Stimulated activated CD4-positive, alpha-beta T cell treated with anti-CD3 and anti-CD28 coated beads, Interleukin-1b, Interleukin-23, amount 100 ng/mL, for 24 hours (primary cell): Measurements from ENCODE around the gene TRPC6.
"Not testable (repeated sequence)": the region's sequence is repeated elsewhere in the genome, so short reads cannot be mapped to it uniquely, and the experiment has no call there.

ENCODE experiments used
- DNase-seq, 4 experiments: peaks; one replicate each; pipeline ENCODE4 v3.0.0-alpha.2; 2020; ENCODE audit warnings: low read depth in 4 of 4, low spot score in 1 of 4

TRPC6 gene

DNA sequence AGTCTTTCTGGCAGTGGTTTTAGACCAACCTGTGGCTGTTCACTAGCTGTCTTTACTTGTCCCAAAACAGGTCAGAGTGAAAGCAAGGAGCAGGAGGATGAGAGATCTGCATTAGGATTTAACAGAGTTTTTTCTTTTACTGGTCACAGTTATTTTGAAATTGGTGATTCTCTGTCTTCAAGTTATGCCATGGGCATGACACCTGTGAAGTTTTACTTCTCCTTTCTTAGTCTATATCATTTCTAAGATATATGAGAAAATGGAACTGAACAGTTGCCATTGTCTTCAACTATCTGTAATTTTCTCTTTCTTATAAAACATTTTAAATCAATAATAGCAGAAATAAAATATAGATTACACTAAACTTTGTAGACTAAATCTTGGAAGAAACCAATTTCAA lies 60.6 kb downstream of the TRPC6 start:
- DNase-seq, result no peak

DNA sequence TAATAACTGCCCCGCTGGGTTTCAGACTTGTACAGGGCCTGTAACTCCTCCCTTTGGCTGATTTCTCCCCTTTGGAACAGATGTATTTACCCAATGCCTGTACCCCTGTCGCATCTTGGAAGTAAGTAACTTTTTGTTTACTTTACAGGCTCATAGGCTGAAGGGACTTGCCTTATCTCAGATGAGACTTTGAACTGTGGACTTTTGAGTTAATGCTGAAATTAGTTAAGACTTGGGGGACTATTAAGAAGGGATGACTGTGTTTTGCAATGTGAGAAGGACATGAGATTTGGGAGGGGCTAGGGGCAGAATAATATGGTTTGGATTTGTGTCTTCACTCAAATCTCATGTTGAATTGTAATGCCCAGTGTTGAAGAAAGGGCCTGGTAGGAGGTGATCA lies 62.0 kb downstream of the TRPC6 start:
- DNase-seq, result no peak

DNA sequence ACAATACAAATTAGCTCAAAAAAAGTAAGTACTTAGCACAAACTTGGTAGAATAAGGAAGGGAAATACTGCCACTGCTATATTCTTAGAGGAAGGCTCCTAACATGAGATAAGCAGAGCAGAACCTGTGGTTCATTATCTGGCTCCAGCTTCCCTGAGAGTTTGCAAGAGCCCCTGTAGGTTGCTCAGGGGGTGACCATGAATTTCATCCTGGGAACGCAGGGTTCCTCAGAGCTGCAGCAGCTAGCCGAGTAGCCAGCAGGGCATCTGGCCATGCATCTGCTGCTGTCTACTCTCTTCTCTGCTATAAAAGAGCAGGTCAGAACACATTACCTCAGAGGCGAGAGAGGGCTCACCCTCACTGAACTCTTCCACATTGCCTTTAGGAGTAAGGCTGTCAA lies 67.3 kb downstream of the TRPC6 start:
- DNase-seq, result no peak

GRCh38 chr11:101511065-101511464 lies 72.7 kb downstream of the TRPC6 start:
- DNase-seq, result no peak

DNA sequence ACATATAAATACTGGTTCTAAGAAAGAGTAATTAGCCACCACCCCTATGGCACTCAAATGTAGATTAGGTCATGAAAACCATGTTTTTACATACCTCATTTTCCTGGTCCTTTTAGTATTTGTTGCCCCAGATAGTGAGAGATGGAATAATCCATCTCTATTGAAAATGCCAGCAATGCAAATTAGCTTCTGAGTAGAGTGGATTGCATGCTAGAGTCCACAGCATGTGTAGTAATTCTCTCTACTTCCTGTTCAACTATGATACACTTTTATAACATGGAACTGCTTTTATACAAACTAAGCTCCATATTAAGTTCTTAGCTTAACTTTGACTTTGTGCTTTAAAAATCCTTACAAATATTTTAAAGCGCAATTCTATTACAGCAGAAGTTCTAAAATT lies 73.2 kb downstream of the TRPC6 start:
- no peak for DNase-seq

DNA sequence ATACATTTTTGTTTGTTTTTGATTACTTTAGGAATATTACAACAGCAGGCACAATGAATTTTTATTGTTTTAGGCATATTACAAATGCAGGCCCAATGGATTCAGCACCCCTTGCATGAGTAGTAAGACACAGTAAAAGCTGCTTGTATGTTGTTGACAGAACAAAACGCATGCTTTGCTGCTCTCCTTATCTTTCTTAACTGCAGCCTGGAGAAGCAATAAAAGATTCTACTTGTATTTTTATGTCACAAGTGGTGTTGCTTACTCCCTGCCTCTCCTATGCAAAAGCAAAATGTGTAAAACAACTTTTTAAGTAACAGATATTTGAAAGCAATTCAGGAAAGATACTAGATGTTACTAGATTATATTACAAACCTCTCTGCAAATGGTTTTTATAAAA lies 73.9 kb downstream of the TRPC6 start:
- DNase-seq, result no peak

- no peak for DNase-seq
Measured at GRCh38 chr11:101508370-101508769, 75.4 kb downstream of the TRPC6 start.

- DNase-seq, result no peak
Measured at GRCh38 chr11:101498891-101499290, 84.9 kb downstream of the TRPC6 start.

GRCh38 chr11:101497291-101497690 lies 86.5 kb downstream of the TRPC6 start:
- DNase-seq, result no peak

DNA sequence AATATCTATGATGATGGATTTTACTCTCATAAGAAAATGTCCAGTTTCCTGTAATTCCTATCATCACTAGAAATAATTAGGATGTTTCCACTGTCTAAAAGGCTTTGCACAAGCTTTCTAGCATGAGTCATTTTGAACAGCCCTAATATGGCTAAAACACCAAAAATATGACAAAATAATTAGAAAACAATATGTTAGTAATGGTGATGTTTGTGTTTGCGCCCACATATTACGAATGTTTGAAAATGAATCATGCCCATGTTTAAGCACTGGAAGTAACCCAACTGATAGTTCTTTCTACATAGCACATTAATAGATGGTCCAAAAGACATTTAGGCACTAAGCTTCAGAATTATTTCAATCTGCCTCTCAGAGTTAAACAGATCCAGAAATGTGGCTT lies 96.0 kb downstream of the TRPC6 start:
- DNase-seq, result no peak

DNA sequence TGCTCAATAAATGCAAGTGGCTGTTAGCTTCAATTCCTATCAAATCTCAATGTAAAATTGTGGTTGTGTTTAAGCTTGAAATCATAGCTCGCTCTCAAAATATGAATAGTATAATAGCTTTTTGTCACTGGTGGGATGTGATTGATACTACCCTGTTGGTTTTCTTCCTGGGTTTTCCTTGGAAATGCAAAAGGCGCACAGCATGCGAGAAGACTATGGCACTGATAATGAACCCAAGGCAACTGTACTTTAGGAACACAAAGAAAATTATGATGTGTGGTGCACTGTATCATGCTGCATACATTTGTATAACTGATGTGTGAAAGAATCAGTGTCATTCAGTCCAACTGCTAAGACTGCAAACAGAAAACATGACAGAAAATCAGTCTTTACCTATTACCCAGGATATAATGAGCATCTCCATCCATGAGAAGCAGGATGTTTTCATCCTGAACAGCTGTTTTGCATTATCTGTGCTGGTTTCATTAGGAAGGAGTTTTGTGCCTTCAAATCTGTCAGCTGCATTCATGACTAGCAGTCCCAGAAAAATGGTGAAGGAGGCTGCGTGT lies 101.2 kb downstream of the TRPC6 start:
- no peak for DNase-seq

- DNase-seq, result no peak
Measured at GRCh38 chr11:101478587-101479369, 105.0 kb downstream of the TRPC6 start.

DNA sequence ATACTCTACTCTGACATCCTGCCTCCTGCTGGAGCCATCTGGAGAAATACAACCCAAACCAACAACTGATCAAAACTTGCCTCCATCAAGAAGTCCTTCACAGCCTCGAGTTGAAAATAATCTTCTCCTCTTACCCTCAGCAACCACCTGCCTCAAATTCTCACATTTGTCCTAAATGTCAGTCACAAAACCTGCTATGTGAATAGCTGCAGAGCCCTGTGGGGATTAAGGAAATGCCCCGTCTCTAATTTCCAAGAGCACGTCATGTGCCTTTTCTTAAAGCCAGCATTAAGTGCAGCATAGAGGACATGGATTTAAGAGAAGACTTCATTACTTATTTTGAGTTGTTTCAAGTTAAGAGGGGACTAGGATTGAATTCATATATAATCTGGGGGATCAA lies 105.9 kb downstream of the TRPC6 start:
- no peak for DNase-seq

DNA sequence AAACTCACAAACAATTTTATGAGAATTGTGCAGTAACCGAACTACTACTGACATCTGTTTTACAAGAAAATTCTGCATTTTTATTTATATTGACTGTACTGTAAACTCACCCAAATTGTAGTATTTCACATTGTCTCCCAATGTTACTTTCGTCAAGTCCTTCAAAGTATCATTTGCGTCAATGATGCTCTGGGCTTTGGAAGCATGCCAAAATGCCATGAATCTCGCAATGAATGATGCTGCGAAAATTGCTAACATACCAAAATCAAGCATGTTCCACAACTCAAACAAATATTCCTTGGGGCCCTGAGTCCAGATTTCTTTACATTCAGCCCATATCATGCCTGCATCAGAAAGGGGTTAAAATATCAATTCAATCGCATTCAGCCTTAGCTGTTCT lies 107.6 kb downstream of the TRPC6 start:
- no peak for DNase-seq

DNA sequence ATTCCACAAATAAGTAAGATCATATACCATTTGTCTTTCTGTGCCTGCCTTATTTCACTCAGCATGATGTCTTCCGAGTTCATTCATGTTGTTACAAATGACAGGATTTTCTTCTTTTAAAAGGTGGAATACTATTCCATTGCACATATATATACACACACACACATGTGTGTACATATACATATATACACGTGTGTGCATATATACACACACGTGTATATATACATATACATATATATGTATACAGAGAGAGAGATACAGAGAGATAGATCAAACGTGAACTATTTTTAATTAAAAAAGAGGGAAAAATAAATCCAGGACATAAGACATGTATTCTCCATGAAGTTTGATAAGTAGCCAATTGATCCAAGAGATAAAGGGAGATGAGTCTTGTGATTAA lies 108.1 kb downstream of the TRPC6 start:
- no peak for DNase-seq

GRCh38 chr11:101474666-101475065 lies 109.1 kb downstream of the TRPC6 start:
- no peak for DNase-seq

DNA sequence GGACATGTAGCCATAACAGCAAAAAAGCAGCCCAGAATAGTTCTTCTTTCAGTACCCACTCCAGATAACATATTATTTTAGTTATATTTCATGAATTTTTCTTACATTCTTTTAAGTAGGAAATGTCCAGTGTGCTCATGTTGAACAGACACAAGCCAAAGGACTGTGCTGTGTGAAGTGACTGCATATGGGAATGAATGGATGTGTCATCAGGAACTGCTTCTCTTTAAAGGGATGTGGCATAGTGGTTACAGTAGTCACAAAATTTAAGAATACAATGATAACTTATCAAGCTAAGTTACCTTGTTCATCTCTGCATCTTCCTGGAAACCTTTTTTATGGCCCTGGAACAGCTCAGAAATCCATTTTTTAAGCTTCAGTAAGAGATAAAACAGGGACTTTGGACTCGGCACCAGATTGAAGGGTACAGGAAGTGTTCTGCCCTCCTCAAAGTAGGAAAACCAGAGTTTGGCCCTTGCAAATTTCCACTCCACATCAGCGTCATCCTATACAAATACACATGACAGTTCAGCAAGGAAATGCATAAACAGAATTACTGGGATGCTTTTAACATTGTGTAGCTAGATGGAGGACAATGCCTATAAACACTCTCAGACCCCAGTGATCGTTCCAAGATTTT lies 112.8 kb downstream of the TRPC6 start:
- DNase-seq, result no peak

DNA sequence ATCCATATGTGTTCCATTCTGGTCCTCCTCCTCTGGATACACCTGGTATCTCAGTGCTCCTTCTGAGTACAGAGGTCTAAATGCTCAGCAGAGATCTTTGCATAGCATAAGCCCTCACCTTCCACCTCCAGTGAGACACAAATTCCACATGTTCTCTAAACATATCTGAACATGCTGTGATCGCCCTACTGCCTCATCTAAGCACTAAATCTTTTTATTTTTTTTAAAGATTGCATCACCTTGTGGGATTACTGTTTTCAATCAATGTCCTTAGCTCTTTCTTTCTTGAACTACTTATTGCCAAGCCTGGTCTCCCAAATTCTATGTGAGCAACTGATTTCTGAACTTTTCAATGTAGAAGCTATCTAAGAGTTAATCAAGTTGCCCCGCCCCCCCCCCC lies 113.4 kb downstream of the TRPC6 start:
- DNase-seq, result no peak

- DNase-seq, result no peak
Measured at GRCh38 chr11:101466352-101466751, 117.5 kb downstream of the TRPC6 start.

GRCh38 chr11:101464388-101464787 lies 119.4 kb downstream of the TRPC6 start:
- not testable (repeated sequence) for DNase-seq

GRCh38 chr11:101459020-101459419 lies 124.8 kb downstream of the TRPC6 start:
- DNase-seq, result no peak

DNA sequence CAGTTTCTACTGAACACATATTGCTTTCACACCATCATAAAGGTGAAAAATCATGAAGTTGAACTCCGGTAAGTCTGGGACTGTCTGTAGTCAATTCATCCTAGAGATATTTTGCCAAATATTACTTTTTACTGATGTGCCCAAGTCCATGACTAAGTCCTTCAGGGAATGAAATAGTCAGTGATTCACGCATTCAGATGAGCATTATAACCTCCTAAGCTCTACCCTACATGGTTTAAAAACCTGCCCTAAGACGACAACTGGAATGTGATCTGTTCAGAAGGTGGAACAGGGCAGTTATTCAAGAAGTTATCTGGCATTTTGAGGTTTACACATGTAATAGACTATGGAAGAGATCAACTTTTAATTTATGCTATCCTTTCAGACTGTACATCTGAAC lies 125.6 kb downstream of the TRPC6 start:
- no peak for DNase-seq

- DNase-seq, result no peak
Measured at GRCh38 chr11:101456812-101457211, 127.0 kb downstream of the TRPC6 start.
